Medulla oblongata (tissue), 1 donor: ENCODE data around the gene MCU.
A peak's percentile ranks its signal among the peaks of the same experiment; 100 is the strongest.
"Not testable (repeated sequence)": the region's sequence is repeated elsewhere in the genome, so short reads cannot be mapped to it uniquely, and the experiment has no call there.

Experiments
- DNase-seq: peaks from one replicate; pipeline ENCODE4 v3.0.0-alpha.2; 2015; ENCODE audit errors: extremely low spot score

MCU gene

DNA sequence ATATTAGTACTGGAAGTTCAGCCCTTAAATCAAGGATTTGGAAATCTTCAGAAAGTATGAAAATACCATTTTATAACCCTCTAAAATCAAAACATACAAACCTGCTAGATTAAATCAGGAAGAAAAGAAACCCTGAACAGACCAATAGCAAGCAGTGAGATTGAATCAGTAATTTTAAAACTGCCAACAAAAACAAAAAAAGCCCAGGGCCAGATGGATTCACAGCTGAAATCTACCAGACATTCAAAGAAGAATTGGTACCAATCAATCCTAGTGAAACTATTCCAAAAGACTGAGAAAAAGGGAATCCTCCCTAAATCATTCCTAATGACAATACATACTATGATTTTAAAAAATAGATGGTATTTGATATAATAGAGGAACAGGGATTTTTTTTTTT, 70.1 kb downstream of the MCU start:
- no peak for DNase-seq

DNA sequence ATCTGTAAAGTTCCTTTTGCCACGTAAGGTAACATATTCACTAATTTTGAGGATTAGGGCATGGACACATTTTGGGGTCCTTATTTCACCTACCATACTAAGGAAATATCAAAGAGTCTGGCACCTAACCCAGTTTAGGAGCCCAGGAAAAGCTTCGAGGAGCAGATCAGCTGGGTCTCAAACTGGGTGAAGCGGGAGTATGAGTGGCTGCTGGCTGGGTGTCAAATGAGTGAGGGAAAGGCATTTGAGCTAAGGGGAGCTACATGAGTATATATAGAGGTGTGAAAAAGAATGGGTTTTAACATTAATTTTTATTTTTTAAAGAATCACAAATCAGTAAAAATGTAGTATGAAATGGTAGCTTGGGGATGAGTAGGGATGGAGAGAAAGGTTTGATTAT, 71.3 kb downstream of the MCU start:
- no peak for DNase-seq

DNA sequence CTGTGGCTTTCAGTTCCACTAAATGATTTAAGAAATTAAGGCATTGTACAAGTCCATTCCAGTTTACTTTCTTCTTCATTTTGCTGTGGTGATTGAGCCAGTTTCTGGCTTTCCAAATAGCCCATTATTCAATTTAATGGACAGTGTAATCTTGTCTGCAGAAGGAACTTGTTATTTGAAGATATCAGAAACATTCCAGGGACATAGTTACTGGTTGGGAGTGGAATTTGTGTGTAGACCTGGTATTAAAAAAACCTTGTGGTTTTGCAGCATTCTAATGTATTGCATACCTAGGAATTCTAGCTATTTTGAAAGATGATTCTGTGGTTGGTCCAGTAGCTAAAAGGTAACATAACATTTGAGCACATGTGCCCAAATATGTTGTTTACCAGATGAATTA, 72.2 kb downstream of the MCU start:
- DNase-seq: no peak

DNA sequence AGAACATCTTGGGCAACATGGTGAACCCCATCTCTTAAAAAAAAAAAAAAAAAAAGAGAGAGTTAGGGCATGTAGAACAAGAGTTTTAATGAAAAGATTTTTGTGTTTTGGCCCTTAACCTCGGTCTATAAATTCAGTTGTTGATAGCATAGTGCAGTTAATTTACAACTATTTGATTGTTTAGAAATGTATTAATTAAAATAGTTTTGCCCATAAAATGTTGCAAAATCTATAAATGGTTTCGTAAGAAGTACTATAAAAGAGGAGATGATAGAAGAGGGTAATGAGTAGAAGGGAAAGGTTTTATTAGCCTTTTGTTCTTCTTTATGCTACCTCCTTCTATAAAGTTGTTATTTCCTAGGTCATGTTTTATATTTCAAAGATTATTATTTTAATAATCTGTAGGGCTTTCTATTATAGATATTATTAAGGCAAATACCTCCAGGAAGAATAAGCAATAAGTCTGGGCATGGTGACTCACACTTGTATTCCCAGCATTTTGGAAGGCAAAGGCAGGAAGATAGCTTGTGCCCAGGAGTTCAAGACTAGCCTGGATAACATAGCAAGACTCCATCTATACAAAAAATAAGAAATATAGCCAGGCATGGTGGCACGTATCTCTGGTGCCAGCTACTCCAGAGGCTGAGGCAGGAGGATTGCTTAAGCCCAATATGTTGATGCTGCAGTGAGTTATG, 73.3 kb downstream of the MCU start:
- no peak for DNase-seq

DNA sequence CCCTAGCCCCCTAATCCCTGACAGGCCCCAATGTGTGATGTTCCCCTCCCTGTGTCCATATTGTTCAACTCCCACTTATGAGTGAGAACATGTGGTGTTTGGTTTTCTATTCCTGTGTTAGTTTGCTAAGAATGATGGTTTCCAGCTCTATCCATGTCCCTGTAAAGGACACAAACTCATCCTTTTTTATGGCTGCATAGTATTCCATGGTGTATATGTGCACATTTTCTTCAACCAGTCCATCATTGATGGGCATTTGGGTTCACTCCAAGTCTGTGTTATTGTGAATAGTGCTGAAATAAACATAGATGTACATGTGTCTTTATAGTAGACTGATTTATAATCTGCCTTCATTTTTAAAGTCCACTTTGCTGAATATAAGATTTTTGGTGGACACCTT, 79.3 kb downstream of the MCU start:
- not testable (repeated sequence) for DNase-seq

DNA sequence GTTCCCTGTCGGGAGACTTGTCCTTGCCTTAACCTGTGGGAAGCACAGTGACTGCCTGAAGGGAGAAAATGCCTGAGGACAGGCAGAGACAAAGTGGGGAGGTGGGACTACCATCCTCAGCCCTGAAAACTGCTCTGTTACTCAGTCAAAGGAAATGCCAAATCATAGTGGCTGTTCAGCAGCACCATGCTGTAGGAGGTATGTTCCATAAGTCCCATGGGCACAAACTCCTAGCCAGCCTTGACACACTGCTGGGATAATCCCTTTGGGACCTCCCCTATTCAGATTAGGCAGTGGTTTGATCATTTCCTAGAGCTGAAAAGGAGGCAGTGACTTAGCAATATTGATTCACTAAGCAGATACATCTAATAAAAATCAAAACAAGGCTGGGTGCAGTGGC, 80.1 kb downstream of the MCU start:
- no peak for DNase-seq

DNA sequence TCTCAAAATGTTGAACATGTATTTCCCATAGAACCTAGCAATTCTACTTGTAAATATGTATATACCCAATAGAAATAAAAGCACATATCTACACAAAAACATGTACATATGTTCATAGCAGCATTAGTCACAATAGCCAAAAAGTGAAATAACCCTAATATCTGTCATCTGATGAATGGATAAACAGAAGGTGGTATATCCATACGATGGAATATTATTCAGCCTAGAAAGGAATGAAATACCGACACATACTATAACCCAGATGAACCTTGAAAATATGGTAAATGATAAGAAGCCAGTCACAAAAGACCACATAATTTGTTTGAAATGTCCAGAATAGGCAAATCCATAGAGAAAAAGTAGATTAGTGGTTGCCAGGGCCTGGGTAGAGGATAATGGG, 87.9 kb downstream of the MCU start:
- DNase-seq: no peak

DNA sequence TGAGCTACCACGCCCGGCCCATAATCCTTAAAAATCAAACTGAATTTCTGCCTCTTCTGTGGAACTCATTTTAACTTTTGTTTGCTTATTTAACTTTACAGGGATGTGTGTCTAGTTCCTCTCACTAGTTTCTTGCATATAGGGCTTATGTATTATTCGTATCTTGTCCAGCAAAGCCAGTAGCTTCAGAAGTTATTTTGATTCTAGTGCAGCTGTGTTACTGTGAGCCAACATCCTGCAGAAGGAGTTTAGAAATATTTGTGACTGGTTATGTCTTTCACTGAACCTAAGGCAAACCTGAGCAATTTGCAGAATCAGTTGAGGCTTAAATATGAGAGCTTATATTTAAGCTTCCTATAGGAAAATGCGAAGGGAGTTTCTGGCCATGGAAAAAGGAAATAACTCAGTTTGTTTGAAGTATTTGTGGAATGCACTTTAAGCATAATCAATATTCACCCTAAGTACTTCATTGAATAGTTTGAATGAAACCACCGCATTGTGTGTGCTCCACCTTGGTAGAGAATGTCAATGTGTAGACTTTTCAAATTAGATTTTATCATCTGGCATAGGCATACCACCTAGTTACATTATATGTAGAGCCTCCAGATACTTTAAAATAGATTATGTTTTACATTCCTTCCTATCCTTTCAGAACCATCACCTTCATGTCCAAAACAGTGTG, 90.8 kb downstream of the MCU start:
- DNase-seq: no peak

DNA sequence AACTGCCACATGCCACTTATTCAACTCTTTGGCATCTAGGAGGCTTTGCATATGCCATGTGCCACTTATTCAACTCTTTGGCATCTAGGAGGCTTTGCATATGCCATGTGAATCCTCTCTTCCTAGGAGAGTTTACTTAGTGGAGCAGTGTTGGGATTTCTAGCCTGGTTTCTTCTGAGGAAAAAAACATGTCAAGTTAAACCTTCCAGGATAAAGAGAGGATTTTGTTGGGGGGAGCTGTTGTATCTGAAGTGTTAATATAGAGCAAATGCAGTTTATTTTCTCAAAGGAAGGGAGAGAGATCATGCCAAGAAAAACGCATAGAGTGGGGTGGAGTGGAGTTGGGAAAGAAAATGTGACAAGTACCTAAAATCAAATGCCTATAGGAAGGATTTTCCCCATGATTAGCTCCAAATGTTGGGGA, 91.5 kb downstream of the MCU start:
- no peak for DNase-seq

DNA sequence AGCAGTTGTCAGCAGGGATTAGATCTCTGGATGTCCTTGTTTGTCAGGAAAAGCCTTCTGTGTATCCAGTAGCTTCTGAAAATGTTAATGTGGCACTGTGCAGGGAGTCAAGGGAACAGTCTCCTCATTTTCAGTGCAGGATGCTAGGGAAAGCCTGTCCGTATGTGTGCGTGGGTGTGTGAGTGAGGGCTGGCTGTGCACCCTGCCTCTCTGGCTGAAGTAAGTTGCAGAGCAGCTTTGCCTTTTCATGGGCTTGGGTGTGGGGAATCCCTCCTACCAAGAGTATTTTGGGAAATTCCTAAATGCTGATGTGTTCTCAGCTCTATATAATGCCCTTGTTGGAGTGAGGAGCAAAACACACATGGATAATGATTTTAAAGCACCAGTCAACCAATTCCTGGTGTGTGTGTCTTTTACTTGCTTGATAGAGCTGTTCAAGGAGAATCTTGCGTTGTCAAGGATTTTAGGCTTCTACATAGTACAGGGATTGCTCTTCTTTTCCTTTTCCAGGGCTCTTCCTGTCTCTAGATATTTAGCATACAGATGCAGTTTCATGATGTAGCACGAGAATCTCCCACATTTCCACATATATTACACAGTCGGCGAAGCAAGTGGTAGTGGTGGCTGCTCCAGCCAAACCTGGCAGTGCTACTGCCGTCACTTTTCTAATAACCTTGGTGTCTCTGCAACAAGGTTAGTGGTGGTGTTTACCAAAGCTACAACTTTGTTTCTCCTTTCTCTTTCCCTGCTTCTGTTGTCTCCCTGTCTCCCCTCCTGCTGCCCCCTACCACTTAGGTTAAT, 92.8 kb downstream of the MCU start:
- peak; percentile 30 for DNase-seq

DNA sequence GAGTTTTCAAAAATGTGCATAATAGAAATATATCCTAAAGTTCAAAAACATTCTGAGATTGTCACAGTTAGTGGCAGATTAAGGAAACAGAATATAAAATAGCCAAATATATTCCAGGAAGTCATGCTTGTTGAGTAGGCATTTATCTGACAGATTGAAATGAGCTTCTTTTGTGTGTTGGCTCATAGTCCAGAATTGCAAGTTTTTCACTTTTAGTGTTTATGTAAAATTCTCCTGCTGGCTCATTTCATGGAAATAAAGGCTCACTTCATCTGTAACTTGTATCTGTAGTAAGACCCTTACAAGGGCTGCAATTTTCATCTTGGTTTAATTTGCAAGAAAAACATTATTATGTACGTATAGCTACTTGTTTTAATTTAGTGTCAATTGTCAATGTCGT, 93.5 kb downstream of the MCU start:
- no peak for DNase-seq

DNA sequence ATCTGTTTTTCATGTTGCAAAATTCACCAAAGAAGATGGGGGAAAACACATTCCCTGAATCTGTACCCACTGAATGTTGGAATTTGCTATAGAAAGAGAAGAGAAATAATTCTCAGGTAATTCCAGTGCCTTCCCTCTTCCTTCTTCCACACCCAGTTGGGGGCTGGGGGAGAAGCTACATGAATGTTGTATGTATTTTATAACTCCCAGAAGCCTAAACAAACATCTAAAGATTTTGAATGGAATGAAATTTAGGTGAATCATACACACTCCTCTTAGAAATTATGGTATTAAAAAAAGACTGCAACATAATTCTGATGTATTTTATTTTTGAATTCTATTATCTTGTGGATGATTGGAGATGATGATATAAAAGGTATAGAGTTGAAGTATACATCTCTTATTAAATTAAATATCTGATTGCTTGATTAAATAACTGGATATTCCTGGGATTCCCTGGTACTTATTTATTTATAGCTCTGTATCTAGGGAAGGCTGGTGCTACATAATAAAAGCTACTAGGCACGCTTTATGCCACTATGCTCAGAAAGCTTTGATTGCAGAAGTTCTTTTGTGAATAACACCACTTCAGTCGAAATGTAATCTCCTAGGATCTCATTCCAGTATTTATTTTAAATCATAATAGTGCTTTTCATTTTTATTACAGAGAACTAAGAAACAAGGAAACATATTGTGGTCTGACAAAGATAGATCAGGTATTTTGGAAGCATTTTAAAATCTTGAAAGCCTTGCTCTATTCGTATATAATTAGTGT, 98.5 kb downstream of the MCU start:
- DNase-seq: no peak

DNA sequence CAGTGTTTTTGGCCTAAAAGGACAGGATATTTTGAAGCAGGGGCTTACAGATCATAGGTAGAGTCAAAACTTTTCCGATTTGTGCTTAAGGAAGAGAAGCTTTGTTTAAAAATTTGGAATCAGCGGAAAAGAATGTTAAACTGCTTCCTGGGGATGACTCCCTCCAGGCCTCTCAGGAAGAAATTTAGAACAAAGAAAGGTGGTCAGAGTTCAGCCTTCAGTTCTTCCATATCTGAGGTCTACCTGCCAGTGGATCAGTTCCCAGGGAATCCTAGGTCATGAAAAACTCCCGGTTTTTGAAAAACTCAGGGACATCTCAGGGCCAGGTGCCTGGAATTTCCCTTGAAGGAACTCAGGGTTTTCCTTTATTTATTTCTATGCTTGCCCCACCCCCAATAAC, 100.3 kb downstream of the MCU start:
- no peak for DNase-seq

DNA sequence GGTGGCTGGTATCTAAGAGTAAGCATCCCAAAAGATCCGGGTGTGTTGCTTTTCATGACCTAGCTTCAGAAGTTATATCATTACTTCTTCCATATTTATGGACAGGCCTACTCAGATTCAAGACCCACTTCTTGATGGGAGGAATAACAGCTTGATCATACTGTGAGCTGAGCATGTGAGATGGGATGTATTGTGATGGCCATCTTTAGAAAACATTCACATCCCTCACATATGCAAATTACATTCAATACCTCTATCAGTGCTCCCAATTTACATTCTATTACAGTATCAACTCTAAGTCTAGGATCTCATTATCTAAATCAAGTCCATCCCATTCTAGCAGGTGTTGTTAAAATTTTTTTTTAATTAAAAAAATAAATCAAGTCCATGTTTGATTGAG, 101.8 kb downstream of the MCU start:
- no peak for DNase-seq

DNA sequence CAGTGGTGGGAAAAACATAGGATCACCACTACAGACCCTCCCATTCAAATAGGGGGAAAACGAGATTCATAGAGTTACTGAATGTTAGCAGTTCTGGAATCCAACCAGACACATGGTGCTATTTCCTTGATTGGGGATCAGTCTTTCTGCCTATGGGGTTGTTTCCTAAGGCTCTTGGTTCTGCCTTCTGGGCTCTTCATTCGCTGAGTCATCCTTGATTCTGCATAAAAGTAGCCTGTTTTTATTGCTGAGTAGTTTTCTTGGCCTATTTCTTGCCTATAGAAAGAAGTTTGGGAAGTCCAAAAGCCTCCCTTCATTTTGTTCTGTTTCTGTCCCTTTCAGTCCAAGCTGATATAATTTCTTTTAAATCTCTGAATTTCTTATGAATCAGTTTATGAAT, 102.3 kb downstream of the MCU start:
- DNase-seq: no peak

DNA sequence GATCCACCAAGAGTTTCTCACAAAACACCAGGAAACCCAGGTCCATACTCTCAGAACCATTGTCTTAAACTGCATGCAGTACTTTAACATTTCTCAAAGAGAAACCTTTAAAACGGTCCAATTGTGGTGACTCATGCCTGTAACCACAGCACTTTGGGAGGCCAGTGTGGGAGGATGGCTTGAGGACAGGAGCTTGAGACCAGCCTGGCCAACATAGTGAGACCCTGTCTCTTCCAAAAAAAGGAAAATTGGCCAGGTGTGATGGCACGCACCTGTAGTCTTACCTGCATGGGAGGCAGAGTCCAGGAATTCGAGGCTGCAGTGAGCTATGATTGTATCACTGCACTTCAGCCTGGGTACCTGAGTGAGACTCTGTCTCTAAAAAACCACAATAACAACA, 104.1 kb downstream of the MCU start:
- DNase-seq: no peak

DNA sequence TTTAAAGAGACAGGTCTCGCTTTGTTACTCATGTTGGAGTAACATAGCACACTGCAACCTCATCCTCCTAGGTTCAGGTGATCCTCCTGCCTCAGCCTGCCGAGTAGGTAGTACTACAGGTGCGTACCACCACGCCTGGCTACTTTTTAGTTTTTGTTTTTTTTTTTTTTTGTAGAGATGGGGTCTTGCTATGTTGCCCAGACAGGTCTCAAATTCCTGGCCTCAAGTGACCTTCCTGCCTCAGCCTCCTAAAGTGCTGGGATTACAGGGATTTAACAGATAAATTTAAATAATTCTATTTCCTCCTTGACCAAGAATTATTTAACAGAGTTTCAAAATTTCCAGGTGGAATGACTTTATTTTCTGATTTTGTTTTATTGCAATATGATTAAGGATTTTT, 104.6 kb downstream of the MCU start:
- no peak for DNase-seq

DNA sequence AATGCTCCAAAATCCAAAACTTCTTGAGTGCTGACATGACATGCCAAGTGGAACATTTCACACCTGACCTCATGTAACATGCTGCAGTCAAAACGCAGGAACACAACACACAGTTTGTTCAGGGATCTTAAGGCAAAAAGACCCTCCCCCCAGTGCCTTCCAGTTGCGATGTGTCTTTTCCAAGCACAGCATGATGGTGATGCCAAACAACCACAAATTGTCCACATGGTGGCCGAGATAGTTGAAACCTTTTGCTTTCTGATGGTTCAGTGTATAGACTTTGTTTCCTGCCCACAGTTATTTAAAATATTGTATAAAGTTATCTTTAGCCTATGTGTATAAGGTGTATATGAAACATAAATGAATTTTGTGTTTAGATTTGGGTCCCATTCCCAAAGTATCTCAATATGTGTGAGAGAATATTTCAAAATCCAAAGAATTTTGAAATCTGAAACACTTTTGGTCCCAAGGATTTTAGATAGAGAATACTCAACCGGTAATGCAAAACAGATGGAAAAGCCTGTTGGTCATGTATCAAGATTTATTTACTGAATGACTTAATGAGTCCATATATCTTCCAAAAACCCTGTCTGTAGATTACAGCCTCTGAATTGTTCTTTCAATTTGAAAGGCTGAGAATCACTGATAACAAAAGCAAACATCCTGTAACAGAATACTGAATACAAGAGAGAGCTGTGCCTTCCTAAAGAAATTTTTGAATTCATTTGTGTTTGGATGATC, 108.2 kb downstream of the MCU start:
- DNase-seq: no peak

DNA sequence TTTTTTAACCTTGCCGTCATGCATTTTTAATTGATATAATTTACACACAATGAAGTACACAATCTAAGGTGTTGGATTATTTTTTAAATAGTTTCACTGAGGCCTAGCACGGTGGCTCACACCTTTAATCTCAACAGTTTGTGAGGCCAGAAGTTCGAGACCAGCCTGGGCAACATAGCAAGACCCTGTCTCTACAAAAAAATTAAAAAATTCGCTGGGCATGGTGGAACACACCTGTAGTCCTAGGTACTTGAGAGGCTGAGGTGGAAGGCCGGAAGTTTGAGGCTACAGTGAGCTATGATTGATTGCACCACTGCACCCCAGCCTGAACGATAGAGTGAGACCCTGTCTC, 108.8 kb downstream of the MCU start:
- DNase-seq: no peak

DNA sequence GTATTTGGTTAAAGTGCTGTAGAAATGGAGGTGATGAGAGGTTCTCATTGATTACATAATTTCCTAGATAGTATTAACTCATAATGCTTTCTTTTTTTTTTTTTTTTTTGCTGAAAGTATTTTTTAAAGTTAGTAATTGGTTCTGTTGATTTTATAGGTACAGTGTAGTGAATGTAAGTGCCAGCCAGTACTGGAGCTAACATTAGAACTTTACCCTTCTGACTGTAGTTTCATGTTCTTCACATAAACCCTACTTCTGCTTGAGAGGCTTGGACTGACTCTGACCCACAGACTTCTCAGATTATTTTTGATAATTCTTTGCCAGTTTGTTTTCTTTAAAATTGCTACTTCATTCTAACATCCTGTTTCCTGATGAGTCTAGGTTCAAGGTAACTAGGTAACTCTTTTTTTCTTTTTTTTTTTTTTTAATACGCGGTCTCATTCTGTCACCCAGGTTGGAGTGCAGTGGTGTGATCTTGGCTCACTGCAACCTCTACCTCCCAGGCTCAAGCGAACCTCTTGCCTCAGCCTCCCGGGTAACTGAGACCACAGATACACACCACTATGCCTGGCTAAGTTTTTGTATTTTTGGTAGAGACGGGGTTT, 109.4 kb downstream of the MCU start:
- DNase-seq: no peak

DNA sequence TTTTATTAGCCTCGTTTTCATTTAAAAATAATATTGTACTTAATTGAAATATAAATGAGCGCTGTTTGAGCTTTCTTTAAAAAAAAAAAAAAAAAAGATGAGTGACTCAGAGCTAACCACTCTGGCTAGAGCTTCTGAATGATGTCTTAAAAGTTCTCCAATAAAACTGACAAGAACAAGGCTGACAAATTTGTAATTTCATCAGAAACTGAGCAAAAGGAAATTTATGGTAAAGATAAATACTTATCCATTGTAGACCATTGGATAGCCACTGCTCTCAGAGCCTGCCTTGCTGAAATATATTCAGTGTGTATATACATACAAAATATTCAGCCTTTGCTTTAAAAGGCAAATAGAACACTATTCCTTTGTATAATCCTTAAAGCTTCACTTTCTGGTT, 110.4 kb downstream of the MCU start:
- DNase-seq: no peak
